Epithelial cell of esophagus (primary cell): ENCODE measurements around the gene CTPS2.
A peak's percentile ranks its signal among the peaks of the same experiment; 100 is the strongest.
"Not testable (repeated sequence)": the region's sequence is repeated elsewhere in the genome, so short reads cannot be mapped to it uniquely, and the experiment has no call there.

Experiments used
- DNase-seq: peaks from one replicate; pipeline ENCODE4 v3.0.0; 2010; ENCODE audit warnings: low read depth
- H3K4me3 ChIP-seq: 2 replicates; pipeline ENCODE4 v1.5.1; 2011; ENCODE audit warnings: mild to moderate bottlenecking, low read length, control low read depth
- TF ChIP-seq, protein P1 (sequence below): IDR thresholded peaks from 2 replicates; pipeline ENCODE4 v1.5.1; 2011; ENCODE audit warnings: low read depth, mild to moderate bottlenecking, low read length, control low read depth, inconsistent platforms; ENCODE audit not compliant: insufficient read depth; ENCODE audit errors: missing control alignments

The CTPS2 gene

DNA sequence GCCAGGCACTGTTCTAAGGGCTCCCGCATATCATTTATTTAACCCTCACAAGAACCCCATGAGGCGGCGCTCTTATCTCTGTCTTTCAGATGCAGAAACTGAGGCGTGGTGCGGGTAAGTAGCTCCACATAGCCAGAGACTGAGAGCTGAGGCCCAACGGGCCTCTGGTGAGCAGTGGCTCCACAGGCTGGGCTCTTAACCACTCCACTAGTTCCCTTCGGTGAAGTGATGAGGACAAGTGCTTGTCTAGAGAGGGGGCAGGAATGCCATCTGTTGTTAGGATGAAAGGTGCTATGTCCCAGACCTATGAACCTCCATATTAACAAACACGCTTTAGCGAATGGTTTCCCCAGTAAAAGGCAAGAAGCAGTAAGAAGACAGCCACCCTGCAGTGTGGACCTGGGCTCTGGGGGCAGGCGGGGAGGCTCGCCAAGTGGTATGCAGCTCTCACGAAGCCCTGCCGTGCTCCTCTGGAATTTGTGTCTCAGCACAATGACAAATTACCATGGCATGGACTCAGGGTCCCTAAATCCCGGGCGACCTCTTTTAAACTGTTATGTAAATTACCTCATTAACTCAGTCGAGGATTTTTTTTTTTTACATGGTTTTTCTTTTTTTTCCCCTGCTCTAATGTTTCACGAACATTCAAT is 83.4 kb downstream of the CTPS2 start:
- no peak overlapping the region for H3K4me3 ChIP-seq
- DNase-seq, result no peak
- TF ChIP-seq, protein P1, sequence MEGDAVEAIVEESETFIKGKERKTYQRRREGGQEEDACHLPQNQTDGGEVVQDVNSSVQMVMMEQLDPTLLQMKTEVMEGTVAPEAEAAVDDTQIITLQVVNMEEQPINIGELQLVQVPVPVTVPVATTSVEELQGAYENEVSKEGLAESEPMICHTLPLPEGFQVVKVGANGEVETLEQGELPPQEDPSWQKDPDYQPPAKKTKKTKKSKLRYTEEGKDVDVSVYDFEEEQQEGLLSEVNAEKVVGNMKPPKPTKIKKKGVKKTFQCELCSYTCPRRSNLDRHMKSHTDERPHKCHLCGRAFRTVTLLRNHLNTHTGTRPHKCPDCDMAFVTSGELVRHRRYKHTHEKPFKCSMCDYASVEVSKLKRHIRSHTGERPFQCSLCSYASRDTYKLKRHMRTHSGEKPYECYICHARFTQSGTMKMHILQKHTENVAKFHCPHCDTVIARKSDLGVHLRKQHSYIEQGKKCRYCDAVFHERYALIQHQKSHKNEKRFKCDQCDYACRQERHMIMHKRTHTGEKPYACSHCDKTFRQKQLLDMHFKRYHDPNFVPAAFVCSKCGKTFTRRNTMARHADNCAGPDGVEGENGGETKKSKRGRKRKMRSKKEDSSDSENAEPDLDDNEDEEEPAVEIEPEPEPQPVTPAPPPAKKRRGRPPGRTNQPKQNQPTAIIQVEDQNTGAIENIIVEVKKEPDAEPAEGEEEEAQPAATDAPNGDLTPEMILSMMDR, result no peak

GRCh38 chrX:16628511-16628910 is 84.0 kb downstream of the CTPS2 start:
- peak; percentile 33 for DNase-seq
- not testable (repeated sequence) for H3K4me3 ChIP-seq

DNA sequence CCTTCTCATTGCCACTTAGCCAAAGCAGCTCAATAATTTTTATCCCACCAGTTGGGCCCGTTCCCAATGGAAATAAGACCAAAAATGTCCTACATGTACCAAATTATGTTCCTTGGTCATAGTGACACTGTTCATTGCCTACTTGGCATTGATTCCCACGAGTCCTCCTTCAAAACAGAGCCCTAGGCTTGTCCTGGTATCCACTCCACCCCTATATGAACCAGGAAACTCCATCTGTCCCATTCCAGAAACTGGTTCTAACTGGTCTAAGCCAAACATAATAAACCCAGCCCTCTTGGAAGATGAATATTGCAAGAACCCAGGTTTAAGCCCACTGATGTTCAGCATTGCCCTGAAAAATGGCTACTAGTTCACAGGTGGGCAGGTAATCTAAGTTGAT is 93.4 kb downstream of the CTPS2 start:
- H3K4me3 ChIP-seq, result no peak overlapping the region
- TF ChIP-seq, protein P1, result no peak
- DNase-seq, result no peak

GRCh38 chrX:16618422-16618821 is 94.0 kb downstream of the CTPS2 start:
- H3K4me3 ChIP-seq, result no peak overlapping the region
- no peak for DNase-seq
- TF ChIP-seq, protein P1, result no peak

- TF ChIP-seq, protein P1, result no peak
- H3K4me3 ChIP-seq, result no peak overlapping the region
- DNase-seq, result no peak
Measured at GRCh38 chrX:16617382-16617781, 95.1 kb downstream of the CTPS2 start.

DNA sequence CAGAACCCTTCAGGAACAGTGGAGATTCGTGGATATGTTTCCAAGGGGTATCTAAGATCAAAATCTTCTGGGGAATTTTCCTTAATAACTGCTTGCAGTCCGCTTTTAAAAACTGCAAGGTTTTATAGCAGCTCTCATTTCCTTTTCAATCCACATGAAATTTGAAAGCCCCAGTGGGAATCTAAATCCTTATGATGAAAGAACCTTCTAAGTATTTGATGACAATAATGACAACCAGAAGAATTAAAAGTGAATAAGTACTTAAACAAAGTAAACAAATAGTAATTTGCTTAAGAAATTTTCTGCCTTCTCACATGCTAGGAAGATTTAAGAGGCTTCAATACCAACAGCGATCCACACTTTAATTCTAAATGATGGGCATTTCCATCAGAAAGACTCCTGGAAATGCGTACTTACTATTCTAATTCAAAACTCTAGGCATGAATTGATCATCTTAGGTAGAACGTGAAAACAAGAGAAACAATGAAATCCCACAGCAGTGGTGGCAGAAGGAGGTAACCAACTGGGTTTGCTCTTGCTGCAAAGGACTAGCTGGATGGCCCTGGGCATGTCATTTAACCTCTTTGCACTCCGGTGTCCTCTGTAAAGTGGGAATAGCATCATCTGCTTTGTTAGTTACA is 100.1 kb downstream of the CTPS2 start:
- TF ChIP-seq, protein P1, result no peak
- no peak overlapping the region for H3K4me3 ChIP-seq
- no peak for DNase-seq

GRCh38 chrX:16610654-16611053 is 101.8 kb downstream of the CTPS2 start:
- not testable (repeated sequence) for DNase-seq, H3K4me3 ChIP-seq

- DNase-seq, result peak; percentile 39
- TF ChIP-seq, protein P1, result no peak
- no peak overlapping the region for H3K4me3 ChIP-seq
Measured at GRCh38 chrX:16610121-16610621, 102.3 kb downstream of the CTPS2 start.
